HCT116 (cell line): Measurements from ENCODE around the gene DVL1. TPM values are rescaled to one million over a fixed set of nuclear protein-coding genes. Genes with fewer than 3 reads are reported as not detected.
"Not testable (repeated sequence)": the region's sequence is repeated elsewhere in the genome, so short reads cannot be mapped to it uniquely, and the experiment has no call there.

Source experiments
- ATAC-seq: fragments of 200-7000 bp; cut with Tn5 transposase; 2 replicates; pipeline ENCODE4 v1.9.1; 2020; ENCODE audit warnings: mild to moderate bottlenecking, moderate library complexity
- BruUV-seq: library from RNA; stranded (reverse); fragments of 400-500 nt; replicated peaks from 2 replicates; lab custom pipeline; 2021; lab: Mats Ljungman, UMichigan
- CTCF ChIA-PET: fragments of 300-600 bp; sonication (Branson Sonifier 250); formaldehyde crosslinking; loops from one replicate; lab custom pipeline; 2021; ENCODE audit warnings: antibody characterized with exemption; lab: Charles Lee
- POLR2A ChIA-PET: fragments of 300-600, 350-600 bp; sonication (Branson Sonifier 250); formaldehyde crosslinking; loops from one replicate; lab custom pipeline; 2021; ENCODE audit warnings: antibody characterized with exemption; lab: Charles Lee
- RAD21 ChIA-PET, 2 experiments: fragments of 300-600 bp; sonication (Branson Sonifier 250); formaldehyde crosslinking; loops; one replicate each; lab custom pipeline; 2023; ENCODE audit warnings: low total read pairs in 2 of 2; ENCODE audit not compliant: uncharacterized antibody in 2 of 2, unreplicated experiment in 2 of 2, low non-redundant PET in 1 of 2; lab: Charles Lee
- DNase-seq: peaks from one replicate; pipeline ENCODE4 v3.0.0-alpha.2; 2010; ENCODE audit warnings: low read depth, low spot score
- H2AFZ ChIP-seq: fragments of 200-600 bp; shearing (Covaris generic), sonication (generic); 2 replicates; pipeline ENCODE4 v1.6.1; 2017; ENCODE audit warnings: low read depth, mixed run types, mixed read lengths, antibody characterized with exemption, low read length; ENCODE audit not compliant: poor library complexity, severe bottlenecking
- H3K27ac ChIP-seq: 2 replicates; pipeline ENCODE4 v1.5.1; 2012; ENCODE audit warnings: low read depth, low read length
- H3K27me3 ChIP-seq: fragments of 200-600 bp; sonication (generic); 2 replicates; pipeline ENCODE4 v1.6.1; 2016; ENCODE audit warnings: mixed run types, low read length, mixed read lengths; ENCODE audit not compliant: insufficient read depth
- H3K36me3 ChIP-seq, 2 experiments: fragments of 200-500 bp in 1 of 2; fragments of 200-600 bp in 1 of 2; sonication (Bioruptor generic) in 1 of 2; sonication (generic) in 1 of 2; 2 replicates each; pipeline versions ENCODE4 v1.5.1 to v1.6.1; 2014 to 2016; ENCODE audit warnings: low read length in 2 of 2, inconsistent platforms in 1 of 2, mixed read lengths in 1 of 2, mixed run types in 1 of 2; ENCODE audit not compliant: insufficient read depth in 2 of 2, control insufficient read depth in 1 of 2
- H3K4me1 ChIP-seq, 2 experiments: fragments of 200-600 bp in 1 of 2; sonication (generic) in 1 of 2; 2 replicates each; pipeline versions ENCODE4 v1.5.1 to v1.6.1; 2012 to 2017; ENCODE audit warnings: low read length in 2 of 2, inconsistent platforms in 1 of 2, mild to moderate bottlenecking in 1 of 2, mixed read lengths in 1 of 2, mixed run types in 1 of 2, moderate library complexity in 1 of 2; ENCODE audit not compliant: insufficient read depth in 2 of 2, control insufficient read depth in 1 of 2
- H3K4me2 ChIP-seq: fragments of 200-600 bp; sonication (generic); 2 replicates; pipeline ENCODE4 v1.6.1; 2017; ENCODE audit warnings: mixed run types, low read length, mixed read lengths
- H3K4me3 ChIP-seq, 2 experiments: fragments of 200-600 bp in 1 of 2; sonication (generic) in 1 of 2; replicated peaks in 1 of 2; 2 replicates each; pipeline ENCODE4 v1.5.1; 2011 to 2016; ENCODE audit warnings: low read length in 2 of 2, control low read depth in 1 of 2, low read depth in 1 of 2, mild to moderate bottlenecking in 1 of 2, mixed read lengths in 1 of 2, mixed run types in 1 of 2
- H3K79me2 ChIP-seq: fragments of 200-600 bp; sonication (generic); 2 replicates; pipeline ENCODE4 v1.6.1; 2017; ENCODE audit warnings: mild to moderate bottlenecking, mixed run types, low read length, moderate library complexity, mixed read lengths; ENCODE audit not compliant: insufficient read depth
- H3K9ac ChIP-seq: fragments of 200-600 bp; sonication (generic); 2 replicates; pipeline ENCODE4 v1.6.1; 2016; ENCODE audit warnings: low read length, mixed read lengths
- H3K9me2 ChIP-seq: fragments of 200-600 bp; sonication (generic), shearing (Covaris generic); 2 replicates; pipeline ENCODE4 v1.6.1; 2017; ENCODE audit warnings: mixed run types, mild to moderate bottlenecking, moderate library complexity; ENCODE audit not compliant: insufficient read depth
- H3K9me3 ChIP-seq, 2 experiments: fragments of 200-500 bp in 1 of 2; fragments of 200-600 bp in 1 of 2; sonication (Bioruptor generic) in 1 of 2; sonication (generic) in 1 of 2; 2 replicates each; pipeline ENCODE4 v1.6.1; 2014 to 2017; ENCODE audit warnings: low read length in 2 of 2, mixed read lengths in 2 of 2, inconsistent platforms in 1 of 2, low read depth in 1 of 2, mild to moderate bottlenecking in 1 of 2, mixed run types in 1 of 2, moderate library complexity in 1 of 2; ENCODE audit not compliant: control insufficient read depth in 1 of 2, insufficient read depth in 1 of 2
- H4K20me1 ChIP-seq: fragments of 200-600 bp; sonication (generic), shearing (Covaris generic); 2 replicates; pipeline ENCODE4 v1.6.1; 2017; ENCODE audit warnings: mixed run types, mild to moderate bottlenecking, moderate library complexity; ENCODE audit not compliant: insufficient read depth
- ATF3 ChIP-seq: IDR thresholded peaks from 2 replicates; pipeline ENCODE4 v1.6.1; 2012
- CBX3 ChIP-seq: IDR thresholded peaks from 2 replicates; pipeline ENCODE4 v1.6.1; 2012; ENCODE audit warnings: low read depth
- EGR1 ChIP-seq: IDR thresholded peaks from 2 replicates; pipeline ENCODE4 v1.6.1; 2012; ENCODE audit warnings: low read depth
- EZH2phosphoT487 ChIP-seq: fragments of 200-600 bp; IDR thresholded peaks from 2 replicates; pipeline ENCODE4 v1.6.1; 2018; ENCODE audit warnings: antibody characterized with exemption, borderline replicate concordance
- FOSL1 ChIP-seq: IDR thresholded peaks from 2 replicates; pipeline ENCODE4 v1.6.1; 2012; ENCODE audit warnings: low read depth
- JUND ChIP-seq: IDR thresholded peaks from 2 replicates; pipeline ENCODE4 v1.6.1; 2012
- POLR2A ChIP-seq: IDR thresholded peaks from 2 replicates; pipeline ENCODE4 v1.7.0; 2011; ENCODE audit warnings: borderline replicate concordance; ENCODE audit not compliant: insufficient read depth, insufficient read length; ENCODE audit errors: extremely low read depth
- POLR2AphosphoS5 ChIP-seq: IDR thresholded peaks from 2 replicates; pipeline ENCODE4 v1.6.1; 2011; ENCODE audit warnings: mild to moderate bottlenecking, low read depth, low read length, moderate library complexity
- RAD21 ChIP-seq: IDR thresholded peaks from 2 replicates; pipeline ENCODE4 v1.6.1; 2012; ENCODE audit warnings: low read depth, mild to moderate bottlenecking
- REST ChIP-seq: IDR thresholded peaks from 2 replicates; pipeline ENCODE4 v1.6.1; 2012; ENCODE audit warnings: low read depth
- SP1 ChIP-seq: IDR thresholded peaks from 2 replicates; pipeline ENCODE4 v1.6.1; 2012; ENCODE audit warnings: low read depth
- SRF ChIP-seq: IDR thresholded peaks from 2 replicates; pipeline ENCODE4 v1.6.1; 2012; ENCODE audit warnings: low read depth
- TCF7L2 ChIP-seq: IDR thresholded peaks from 2 replicates; pipeline ENCODE4 v1.7.0; 2011; ENCODE audit warnings: borderline replicate concordance, inconsistent platforms; ENCODE audit not compliant: insufficient read depth, insufficient read length; ENCODE audit errors: extremely low read depth
- YY1 ChIP-seq: IDR thresholded peaks from 2 replicates; pipeline ENCODE4 v1.6.1; 2011; ENCODE audit warnings: low read length, low read depth, moderate library complexity, mild to moderate bottlenecking; ENCODE audit not compliant: insufficient replicate concordance; ENCODE audit errors: extremely low read depth
- ZBTB33 ChIP-seq: IDR thresholded peaks from 2 replicates; pipeline ENCODE4 v1.6.1; 2011; ENCODE audit warnings: mild to moderate bottlenecking, low read length, moderate library complexity; ENCODE audit not compliant: insufficient replicate concordance; ENCODE audit errors: extremely low read depth
- ZNF274 ChIP-seq: fragments of 200-500 bp; sonication (Bioruptor generic); IDR thresholded peaks from 2 replicates; pipeline ENCODE4 v1.6.1; 2014; ENCODE audit warnings: mild to moderate bottlenecking, low read depth, low read length, inconsistent platforms
- intact Hi-C: fragments of 100-400 bp; cut with micrococcal nuclease; formaldehyde crosslinking; loops from 2 replicates; pipeline ENCODE4 v1.10.0; 2022
- total RNA-seq: library from RNA; stranded (reverse); gene quantifications from one replicate; pipeline ENCODE4 v1.2.1, GENCODE V29; 2021; ENCODE audit not compliant: unreplicated experiment

DVL1 gene
- total RNA-seq, 1 experiment from 2014 or later = 160 TPM

GRCh38 chr1:1370094-1370493 is 20.9 kb upstream of the DVL1 start:
- intact Hi-C loops = not testable (repeated sequence)

GRCh38 chr1:1367315-1367714 is 18.1 kb upstream of the DVL1 start:
- ChIA-PET RAD21 (no interaction called here), POLR2A (no interaction called here), CTCF (no interaction called here)
- no peak overlapping the region for H3K9ac ChIP-seq
- no peaks in the 10 kb centered on the region for H3K27me3 ChIP-seq
- peaks cover 3% of the 10 kb centered on the region; the same call in 1 of the 2 replicates for H3K79me2 ChIP-seq
- no peaks in the 10 kb centered on the region; a peak in 1 of 4 replicates for H3K36me3 ChIP-seq
- H3K4me1 ChIP-seq = peaks cover 6 to 19% of the 10 kb centered on the region in 2 experiments; a peak in 3 of 4 replicates
- no peak for ATAC-seq
- no TSS peak for BruUV-seq
- intact Hi-C loops = no loop called here
- H3K4me2 ChIP-seq = no peak overlapping the region
- H3K9me3 ChIP-seq = peaks cover 0 to 16% of the 10 kb centered on the region in 2 experiments; a peak in 1 of 4 replicates
- H3K9me2 ChIP-seq = 0 out of 2 replicates have a peak, but pooled peaks cover 3% of the 10 kb centered on the region
- no peak overlapping the region for H3K4me3 ChIP-seq
- H2AFZ ChIP-seq = no peak overlapping the region
- H3K27ac ChIP-seq = no peak overlapping the region
- H4K20me1 ChIP-seq = no peaks in the 10 kb centered on the region
- no peak for DNase-seq
- no peak for TF ChIP-seq FOSL1
- TF ChIP-seq SRF = no peak
- no peak for TF ChIP-seq REST
- TF ChIP-seq YY1 = no peak
- no peak for TF ChIP-seq SP1
- no peak for TF ChIP-seq EZH2phosphoT487
- no peak for TF ChIP-seq POLR2AphosphoS5
- no peak for TF ChIP-seq POLR2A
- no peak for TF ChIP-seq TCF7L2
- no peak for TF ChIP-seq ZNF274
- no peak for TF ChIP-seq EGR1
- no peak for TF ChIP-seq ATF3
- TF ChIP-seq JUND = no peak
- TF ChIP-seq RAD21 = no peak
- TF ChIP-seq ZBTB33 = no peak
- no peak for TF ChIP-seq CBX3

More at GRCh38 chr1:1370094-1370493, 20.9 kb upstream of the DVL1 start:
- H3K4me1 ChIP-seq = peaks cover 10 to 24% of the 10 kb centered on the region in 2 experiments
- H3K9me2 ChIP-seq, H3K4me2 ChIP-seq, H2AFZ ChIP-seq, H4K20me1 ChIP-seq, BruUV-seq, CTCF ChIA-PET, POLR2A ChIA-PET, H3K27me3 ChIP-seq, DNase-seq, RAD21 ChIA-PET, H3K4me3 ChIP-seq, ATAC-seq, H3K9ac ChIP-seq, H3K27ac ChIP-seq: not testable (repeated sequence)
- H3K9me3 ChIP-seq = peaks cover 0 to 16% of the 10 kb centered on the region in 2 experiments; a peak in 1 of 4 replicates
- H3K79me2 ChIP-seq = peaks cover 29% of the 10 kb centered on the region
- peaks cover 0 to 11% of the 10 kb centered on the region in 2 experiments; a peak in 1 of 4 replicates for H3K36me3 ChIP-seq
